GM12872 (cell line): ENCODE results near the gene MRPL58.

Source experiments
- TF ChIP-seq, protein P1 (sequence below): IDR thresholded peaks from 3 replicates; pipeline ENCODE4 v1.5.1; 2011; ENCODE audit warnings: low read depth, mild to moderate bottlenecking, low read length, moderate library complexity; ENCODE audit not compliant: insufficient read depth

Gene MRPL58

DNA sequence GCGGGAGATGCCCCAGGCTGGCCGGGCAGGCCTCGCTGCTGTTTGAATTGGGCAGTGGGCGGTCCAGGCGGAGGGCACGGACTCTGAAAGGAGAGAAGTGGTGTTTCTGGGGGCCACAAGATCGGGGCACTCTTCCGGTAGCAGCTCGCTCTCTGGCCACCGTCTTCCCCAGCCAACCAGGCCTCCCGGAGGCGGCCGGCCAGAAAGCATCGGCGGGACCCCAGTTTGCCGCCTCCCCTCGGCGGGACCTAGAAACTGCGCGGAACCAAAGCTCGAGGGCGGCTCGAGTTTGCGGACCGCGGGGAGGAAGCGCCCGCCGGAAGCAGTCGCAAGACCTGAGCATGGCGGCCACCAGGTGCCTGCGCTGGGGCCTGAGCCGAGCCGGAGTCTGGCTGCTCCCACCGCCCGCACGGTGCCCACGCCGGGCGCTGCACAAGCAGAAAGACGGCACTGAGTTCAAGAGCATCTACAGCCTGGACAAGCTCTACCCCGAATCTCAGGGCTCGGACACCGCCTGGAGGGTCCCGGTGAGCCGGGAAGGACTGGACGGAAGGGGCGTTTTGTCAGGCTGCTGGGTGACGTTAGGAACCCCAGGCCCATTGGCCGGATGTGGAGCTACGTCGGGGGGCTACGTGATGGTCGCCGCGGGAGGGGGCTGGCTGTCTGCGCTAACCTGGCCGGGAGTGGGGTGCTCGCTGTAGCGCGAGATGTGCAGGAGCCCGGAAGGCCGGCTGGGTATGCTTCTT, at the start of gene MRPL58:
Gene MRPL58 (plus strand): TSS at position 325 of the 746 bp plus-strand sequence. CDS start 17 bp downstream, at position 342.
- TF ChIP-seq, protein P1, sequence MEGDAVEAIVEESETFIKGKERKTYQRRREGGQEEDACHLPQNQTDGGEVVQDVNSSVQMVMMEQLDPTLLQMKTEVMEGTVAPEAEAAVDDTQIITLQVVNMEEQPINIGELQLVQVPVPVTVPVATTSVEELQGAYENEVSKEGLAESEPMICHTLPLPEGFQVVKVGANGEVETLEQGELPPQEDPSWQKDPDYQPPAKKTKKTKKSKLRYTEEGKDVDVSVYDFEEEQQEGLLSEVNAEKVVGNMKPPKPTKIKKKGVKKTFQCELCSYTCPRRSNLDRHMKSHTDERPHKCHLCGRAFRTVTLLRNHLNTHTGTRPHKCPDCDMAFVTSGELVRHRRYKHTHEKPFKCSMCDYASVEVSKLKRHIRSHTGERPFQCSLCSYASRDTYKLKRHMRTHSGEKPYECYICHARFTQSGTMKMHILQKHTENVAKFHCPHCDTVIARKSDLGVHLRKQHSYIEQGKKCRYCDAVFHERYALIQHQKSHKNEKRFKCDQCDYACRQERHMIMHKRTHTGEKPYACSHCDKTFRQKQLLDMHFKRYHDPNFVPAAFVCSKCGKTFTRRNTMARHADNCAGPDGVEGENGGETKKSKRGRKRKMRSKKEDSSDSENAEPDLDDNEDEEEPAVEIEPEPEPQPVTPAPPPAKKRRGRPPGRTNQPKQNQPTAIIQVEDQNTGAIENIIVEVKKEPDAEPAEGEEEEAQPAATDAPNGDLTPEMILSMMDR: peak; percentile 34; the same call in 1 of the 3 replicates

DNA sequence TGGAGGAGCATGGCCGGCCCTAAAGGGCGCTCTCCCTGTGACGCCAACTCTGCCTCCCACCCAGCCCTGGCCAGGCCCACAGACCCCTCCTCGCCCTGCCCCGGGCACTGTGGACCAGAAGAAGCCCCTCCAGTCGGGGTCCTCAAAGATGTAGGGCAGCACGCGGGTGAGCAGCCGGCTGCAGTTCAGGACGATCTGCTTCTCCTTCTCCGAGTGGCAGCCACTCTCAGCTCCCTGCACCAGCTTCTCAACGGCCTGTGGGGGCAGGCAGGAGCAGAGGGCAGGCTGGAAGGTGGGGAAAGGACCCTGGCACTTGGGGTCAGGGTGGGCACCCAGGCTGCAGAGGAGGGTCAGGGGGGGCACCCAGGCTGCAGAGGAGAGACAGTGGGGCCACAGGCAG, 48.8 kb upstream of the MRPL58 start:
- TF ChIP-seq, protein P1: peak; percentile 39; the same call in 2 of the 3 replicates

- TF ChIP-seq, protein P1: no peak
Observed at GRCh38 chr17:74964246-74964761, 48.2 kb upstream of the MRPL58 start.

- TF ChIP-seq, protein P1: no peak
Observed at GRCh38 chr17:74964988-74965622, 47.4 kb upstream of the MRPL58 start.

DNA sequence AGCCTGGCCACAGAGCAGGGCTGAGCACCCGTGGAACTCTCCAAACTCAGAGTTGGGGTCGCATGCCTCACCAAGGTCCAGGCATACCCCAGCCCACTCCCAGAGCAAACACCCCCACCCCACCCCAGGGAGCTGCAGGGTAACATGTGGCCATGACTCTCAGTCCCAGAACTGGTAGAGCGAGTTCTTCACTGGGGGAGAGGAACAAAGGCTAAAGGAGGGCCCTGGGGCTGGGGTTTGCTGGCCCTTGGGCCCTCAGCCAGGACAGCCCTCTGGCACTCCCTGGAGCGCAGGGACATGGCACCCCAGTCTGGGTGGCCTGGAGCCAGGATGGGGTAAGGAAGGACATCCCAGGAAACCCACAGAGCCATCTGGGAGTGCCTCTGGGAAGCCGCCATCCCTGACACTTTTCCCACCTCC, 44.1 kb upstream of the MRPL58 start:
- TF ChIP-seq, protein P1: no peak

GRCh38 chr17:74970395-74970794, 42.1 kb upstream of the MRPL58 start:
- TF ChIP-seq, protein P1: no peak

- TF ChIP-seq, protein P1: no peak
Observed at GRCh38 chr17:74971069-74971841, 41.2 kb upstream of the MRPL58 start.
